ENCODE data around the gene RALB.

DNA sequence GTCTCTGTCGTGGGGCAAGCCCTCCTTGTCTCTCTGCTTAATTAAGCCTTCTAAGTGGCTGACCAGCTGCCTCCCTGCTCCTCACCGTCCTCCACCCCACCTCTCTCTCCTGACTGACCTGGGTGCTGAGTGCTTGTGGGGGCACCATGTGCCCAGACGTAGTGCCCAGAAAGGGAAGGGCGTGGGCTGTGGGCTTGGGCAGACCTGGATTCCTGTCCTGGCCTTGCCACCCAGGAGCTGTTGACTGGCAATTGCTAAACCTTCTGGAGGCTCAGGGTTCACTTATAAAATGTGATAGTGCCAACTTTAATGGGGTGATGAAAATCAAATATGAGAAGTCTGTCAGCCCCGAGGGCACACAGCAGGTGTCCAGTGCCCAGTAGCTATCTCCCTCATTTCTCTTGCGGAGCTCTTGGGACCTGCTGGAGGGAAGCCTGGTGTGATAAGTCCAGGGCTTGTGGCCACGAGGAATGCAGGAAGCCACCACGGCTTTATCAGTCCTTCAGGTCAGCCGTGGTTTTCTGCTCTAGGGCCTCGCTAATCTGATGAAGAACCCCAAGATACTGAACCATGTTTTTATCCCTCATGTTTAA, 71.3 kb downstream of the RALB start:
- TF ChIP-seq CTCF (IDR thresholded peaks at IDR 0.05; ENCODE audit: low read depth, low read length, poor library complexity, severe bottlenecking) (no peak), EZH2phosphoT487 (IDR thresholded peaks at IDR 0.05; ENCODE audit: borderline replicate concordance, low read length) (no peak)
